ENCODE data around the gene OR4E2. TPM values are rescaled to one million over a fixed set of nuclear protein-coding genes. Genes with fewer than 3 reads are reported as not detected.

The OR4E2 gene
- polyA plus RNA-seq, 1 of the 3 experiments (the other 2 are of a cell fraction) = not detected

DNA sequence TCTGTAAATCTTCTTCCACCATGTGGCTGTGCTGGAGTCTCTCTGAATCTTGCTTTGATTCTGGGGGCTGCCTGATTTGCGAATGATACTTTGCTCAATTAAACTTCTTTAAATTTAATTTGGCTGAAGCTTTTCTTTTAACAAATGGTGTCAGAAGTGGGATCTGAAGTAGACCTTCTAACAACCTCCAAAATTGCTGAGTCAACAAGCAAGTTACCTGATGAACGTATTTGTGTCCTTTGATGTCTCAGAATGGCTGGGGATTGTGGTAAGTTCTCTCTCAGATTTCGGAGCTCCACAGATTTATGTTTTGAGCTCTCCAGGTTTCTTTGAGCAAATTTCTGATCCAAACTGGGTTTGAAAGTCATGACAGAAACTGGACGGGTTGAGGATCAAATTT lies 21.9 kb downstream of the OR4E2 start:
- no peak overlapping the region for H3K4me3 ChIP-seq (ENCODE audit: low read depth in 2 of 2, low read length in 1 of 2)
- no peak overlapping the region for H3K4me2 ChIP-seq
- H3K27me3 ChIP-seq (ENCODE audit: insufficient read depth) = peaks cover 8% of the 10 kb centered on the region; the same call in 1 of the 2 replicates
- no peaks in the 10 kb centered on the region for H3K9me2 ChIP-seq
- no peak for TF ChIP-seq FOXJ3 (CRISPR knock-in tag; IDR thresholded peaks at IDR 0.05)
- no peak for TF ChIP-seq MEF2A (IDR thresholded peaks at IDR 0.05; ENCODE audit: borderline replicate concordance, low read depth)
- no peak for TF ChIP-seq SMC3 (IDR thresholded peaks at IDR 0.05; ENCODE audit: low read depth, low read length)
- TF ChIP-seq, protein P1, sequence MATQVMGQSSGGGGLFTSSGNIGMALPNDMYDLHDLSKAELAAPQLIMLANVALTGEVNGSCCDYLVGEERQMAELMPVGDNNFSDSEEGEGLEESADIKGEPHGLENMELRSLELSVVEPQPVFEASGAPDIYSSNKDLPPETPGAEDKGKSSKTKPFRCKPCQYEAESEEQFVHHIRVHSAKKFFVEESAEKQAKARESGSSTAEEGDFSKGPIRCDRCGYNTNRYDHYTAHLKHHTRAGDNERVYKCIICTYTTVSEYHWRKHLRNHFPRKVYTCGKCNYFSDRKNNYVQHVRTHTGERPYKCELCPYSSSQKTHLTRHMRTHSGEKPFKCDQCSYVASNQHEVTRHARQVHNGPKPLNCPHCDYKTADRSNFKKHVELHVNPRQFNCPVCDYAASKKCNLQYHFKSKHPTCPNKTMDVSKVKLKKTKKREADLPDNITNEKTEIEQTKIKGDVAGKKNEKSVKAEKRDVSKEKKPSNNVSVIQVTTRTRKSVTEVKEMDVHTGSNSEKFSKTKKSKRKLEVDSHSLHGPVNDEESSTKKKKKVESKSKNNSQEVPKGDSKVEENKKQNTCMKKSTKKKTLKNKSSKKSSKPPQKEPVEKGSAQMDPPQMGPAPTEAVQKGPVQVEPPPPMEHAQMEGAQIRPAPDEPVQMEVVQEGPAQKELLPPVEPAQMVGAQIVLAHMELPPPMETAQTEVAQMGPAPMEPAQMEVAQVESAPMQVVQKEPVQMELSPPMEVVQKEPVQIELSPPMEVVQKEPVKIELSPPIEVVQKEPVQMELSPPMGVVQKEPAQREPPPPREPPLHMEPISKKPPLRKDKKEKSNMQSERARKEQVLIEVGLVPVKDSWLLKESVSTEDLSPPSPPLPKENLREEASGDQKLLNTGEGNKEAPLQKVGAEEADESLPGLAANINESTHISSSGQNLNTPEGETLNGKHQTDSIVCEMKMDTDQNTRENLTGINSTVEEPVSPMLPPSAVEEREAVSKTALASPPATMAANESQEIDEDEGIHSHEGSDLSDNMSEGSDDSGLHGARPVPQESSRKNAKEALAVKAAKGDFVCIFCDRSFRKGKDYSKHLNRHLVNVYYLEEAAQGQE (IDR thresholded peaks at IDR 0.05; ENCODE audit: low read depth, low read length) = no peak
- no peak for TF ChIP-seq MXI1 (IDR thresholded peaks at IDR 0.05; ENCODE audit: low read depth, low read length)
- TF ChIP-seq NRF1 (IDR thresholded peaks at IDR 0.05; ENCODE audit: low read depth, low read length) = no peak
- TF ChIP-seq GABPA (IDR thresholded peaks at IDR 0.05; ENCODE audit: low read depth) = no peak
- no peak for TF ChIP-seq RAD21 (IDR thresholded peaks at IDR 0.05; ENCODE audit: low read length)
- TF ChIP-seq EZH2phosphoT487 (IDR thresholded peaks at IDR 0.05; ENCODE audit: borderline replicate concordance, low read depth) = no peak
- TF ChIP-seq RCOR1 (IDR thresholded peaks at IDR 0.05; ENCODE audit: low read length) = no peak
- TF ChIP-seq, protein P2, sequence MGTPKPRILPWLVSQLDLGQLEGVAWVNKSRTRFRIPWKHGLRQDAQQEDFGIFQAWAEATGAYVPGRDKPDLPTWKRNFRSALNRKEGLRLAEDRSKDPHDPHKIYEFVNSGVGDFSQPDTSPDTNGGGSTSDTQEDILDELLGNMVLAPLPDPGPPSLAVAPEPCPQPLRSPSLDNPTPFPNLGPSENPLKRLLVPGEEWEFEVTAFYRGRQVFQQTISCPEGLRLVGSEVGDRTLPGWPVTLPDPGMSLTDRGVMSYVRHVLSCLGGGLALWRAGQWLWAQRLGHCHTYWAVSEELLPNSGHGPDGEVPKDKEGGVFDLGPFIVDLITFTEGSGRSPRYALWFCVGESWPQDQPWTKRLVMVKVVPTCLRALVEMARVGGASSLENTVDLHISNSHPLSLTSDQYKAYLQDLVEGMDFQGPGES (IDR thresholded peaks at IDR 0.05; ENCODE audit: low read depth, low read length) = no peak
- TF ChIP-seq YY1 (IDR thresholded peaks at IDR 0.05; ENCODE audit: low read depth) = no peak
- TF ChIP-seq, protein P3, sequence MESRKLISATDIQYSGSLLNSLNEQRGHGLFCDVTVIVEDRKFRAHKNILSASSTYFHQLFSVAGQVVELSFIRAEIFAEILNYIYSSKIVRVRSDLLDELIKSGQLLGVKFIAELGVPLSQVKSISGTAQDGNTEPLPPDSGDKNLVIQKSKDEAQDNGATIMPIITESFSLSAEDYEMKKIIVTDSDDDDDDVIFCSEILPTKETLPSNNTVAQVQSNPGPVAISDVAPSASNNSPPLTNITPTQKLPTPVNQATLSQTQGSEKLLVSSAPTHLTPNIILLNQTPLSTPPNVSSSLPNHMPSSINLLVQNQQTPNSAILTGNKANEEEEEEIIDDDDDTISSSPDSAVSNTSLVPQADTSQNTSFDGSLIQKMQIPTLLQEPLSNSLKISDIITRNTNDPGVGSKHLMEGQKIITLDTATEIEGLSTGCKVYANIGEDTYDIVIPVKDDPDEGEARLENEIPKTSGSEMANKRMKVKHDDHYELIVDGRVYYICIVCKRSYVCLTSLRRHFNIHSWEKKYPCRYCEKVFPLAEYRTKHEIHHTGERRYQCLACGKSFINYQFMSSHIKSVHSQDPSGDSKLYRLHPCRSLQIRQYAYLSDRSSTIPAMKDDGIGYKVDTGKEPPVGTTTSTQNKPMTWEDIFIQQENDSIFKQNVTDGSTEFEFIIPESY (IDR thresholded peaks at IDR 0.05; ENCODE audit: borderline replicate concordance, low read depth) = no peak
- no peak for TF ChIP-seq RXRA (IDR thresholded peaks at IDR 0.05; ENCODE audit: borderline replicate concordance, low read depth)
- TF ChIP-seq, protein P4, sequence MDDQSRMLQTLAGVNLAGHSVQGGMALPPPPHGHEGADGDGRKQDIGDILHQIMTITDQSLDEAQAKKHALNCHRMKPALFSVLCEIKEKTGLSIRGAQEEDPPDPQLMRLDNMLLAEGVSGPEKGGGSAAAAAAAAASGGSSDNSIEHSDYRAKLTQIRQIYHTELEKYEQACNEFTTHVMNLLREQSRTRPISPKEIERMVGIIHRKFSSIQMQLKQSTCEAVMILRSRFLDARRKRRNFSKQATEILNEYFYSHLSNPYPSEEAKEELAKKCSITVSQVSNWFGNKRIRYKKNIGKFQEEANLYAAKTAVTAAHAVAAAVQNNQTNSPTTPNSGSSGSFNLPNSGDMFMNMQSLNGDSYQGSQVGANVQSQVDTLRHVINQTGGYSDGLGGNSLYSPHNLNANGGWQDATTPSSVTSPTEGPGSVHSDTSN (IDR thresholded peaks at IDR 0.05) = no peak
- TF ChIP-seq SIN3A (IDR thresholded peaks at IDR 0.05; ENCODE audit: borderline replicate concordance, low read depth, low read length) = no peak
- no peak for TF ChIP-seq JUND (IDR thresholded peaks at IDR 0.05)
- TF ChIP-seq FOXM1 (IDR thresholded peaks at IDR 0.05; ENCODE audit: low read depth) = no peak
- no peak for TF ChIP-seq TEAD4 (IDR thresholded peaks at IDR 0.05; ENCODE audit: borderline replicate concordance, insufficient read depth)
- no peak for TF ChIP-seq POLR2AphosphoS5 (IDR thresholded peaks at IDR 0.05; ENCODE audit: low read depth, low read length)
- ChIA-PET POLR2A (no interaction called here), CTCF (interaction anchor here (0.8 to 1.4 kb wide), 2 partner anchors 36 to 116 kb away, joined by 3 read pairs; no protein-coding TSS in a partner anchor)
- H3K27ac ChIP-seq (ENCODE audit: low read depth in 2 of 2, low read length in 1 of 2) = no peak overlapping the region
- H3K36me3 ChIP-seq (replicated peaks in 1 of 2; ENCODE audit: control insufficient read depth in 1 of 2, insufficient read depth in 2 of 2, low read length in 1 of 2) = no peaks in the 10 kb centered on the region
- WGBS (ENCODE audit: low lambda C conversion rate) = under 1% methylated on average over 4 of the region's 4 CpGs
- DNase-seq = no peak
- 0 out of 2 replicates have a peak, but pooled peaks cover 4% of the 10 kb centered on the region for H3K9me3 ChIP-seq
- H3K79me2 ChIP-seq (ENCODE audit: insufficient read depth) = no peaks in the 10 kb centered on the region
- H4K20me1 ChIP-seq (ENCODE audit: insufficient read depth) = no peaks in the 10 kb centered on the region
- no peak overlapping the region for H3K9ac ChIP-seq
- H3F3A ChIP-seq (replicated peaks; ENCODE audit: insufficient read depth) = no peaks in the 10 kb centered on the region
- H3K4me1 ChIP-seq (ENCODE audit: control insufficient read depth in 1 of 2, insufficient read depth in 2 of 2, low read depth in 1 of 2, low read length in 1 of 2) = no peaks in the 10 kb centered on the region; a peak in 1 of 4 replicates
- no peak overlapping the region for H2AFZ ChIP-seq (ENCODE audit: low read depth)

Measured in SK-N-SH (cell line).